Adrenal gland (tissue), 12 donors: ENCODE measurements around the gene PRKAA2. TPM values are rescaled to one million over a fixed set of nuclear protein-coding genes. Genes with fewer than 3 reads are reported as not detected.

Source experiments
- DNase-seq, 7 donors: peaks; one replicate each; pipeline ENCODE4 v3.0.0-alpha.2; 2019 to 2020
- H3K27ac ChIP-seq, 5 donors: fragments of 200-600 bp; sonication (generic) in 4 of 5; 1 replicate in 3 of 5; 2 replicates in 2 of 5; pipeline versions ENCODE4 v1.5.1 to v1.8.0; 2016 to 2020; ENCODE audit warnings: mild to moderate bottlenecking in 1 of 5
- H3K27me3 ChIP-seq: fragments of 200-600 bp; 2 replicates; pipeline ENCODE4 v1.8.0; 2021
- H3K36me3 ChIP-seq, 2 donors: fragments of 200-600 bp; replicated peaks in 1 of 2; 1 replicate in 1 of 2; 2 replicates in 1 of 2; pipeline versions ENCODE4 v1.5.1 to v1.8.0; 2018 to 2022
- H3K4me1 ChIP-seq, 2 donors: fragments of 200-600 bp; replicated peaks in 1 of 2; 1 replicate in 1 of 2; 2 replicates in 1 of 2; pipeline versions ENCODE4 v1.5.1 to v1.8.0; 2018 to 2021
- H3K4me3 ChIP-seq, 4 donors: fragments of 200-600 bp; sonication (generic) in 3 of 4; one replicate each; pipeline ENCODE4 v1.5.1; 2016 to 2018
- H3K9me3 ChIP-seq, 3 donors: fragments of 200-600 bp; sonication (generic) in 1 of 3; replicated peaks in 1 of 3; 1 replicate in 2 of 3; 2 replicates in 1 of 3; pipeline versions ENCODE4 v1.5.1 to v1.8.0; 2016 to 2021
- CTCF ChIP-seq, 6 experiments: fragments of 450-650 bp in 4 of 6; fragments of 200-600 bp in 2 of 6; sonication (generic) in 1 of 6; IDR thresholded peaks; 1 replicate in 5 of 6; 2 replicates in 1 of 6; pipeline versions ENCODE4 v1.5.1 to v1.8.0; 2016 to 2021; ENCODE audit warnings: antibody characterized with exemption in 6 of 6, mild to moderate bottlenecking in 2 of 6, moderate library complexity in 1 of 6
- POLR2A ChIP-seq, 2 donors: fragments of 450-650 bp; IDR thresholded peaks; one replicate each; pipeline ENCODE4 v1.6.1; 2017; ENCODE audit warnings: antibody characterized with exemption in 2 of 2, mild to moderate bottlenecking in 2 of 2, moderate library complexity in 1 of 2
- WGBS, 4 donors: extraction: QIAGEN DNeasy Blood & Tissue Kit in 2 of 4; methylation state at CpG; one replicate each; pipeline versions ENCODE4 v1.1.5 to v1.1.7; 2013 to 2017; 5-methylcytosine and 5-hydroxymethylcytosine counted together
- intact Hi-C, 2 donors: fragments of 100-400 bp; cut with DNase I; formaldehyde crosslinking; loops; one replicate each; pipeline versions ENCODE4 v1.14.1 to v1.15.0; 2022 to 2023
- polyA plus RNA-seq, 3 donors: library from polyadenylated mRNA; stranded (reverse); fragments of 200-250 nt in 2 of 3; fragments of 350-450 nt in 1 of 3; fragmentation: Illumina TruSeq in 1 of 3; extraction: RNeasy Lipid Tissue Mini Kit (QIAGEN cat#74804) in 1 of 3; gene quantifications; one replicate each; pipeline ENCODE4 v1.2.3, GENCODE V29; 2013 to 2014
- total RNA-seq, 9 donors: library from RNA; depleted of rRNA in 4 of 9; stranded (reverse); fragments of >200 nt in 4 of 9; fragments of 120-200 nt in 1 of 9; fragmentation: NEBNext Ultra II Directional in 1 of 9; extraction: Animal tissue kit (Norgen Biotek cat#: 25700) in 1 of 9; gene quantifications; one replicate each; pipeline versions ENCODE4 v1.1.0 to v1.2.4, GENCODE V29; 2013 to 2023
- donor health status: healthy with polysubstance abuse.
- donor health status: Bipolar disorder and iron deficiency.
- donor health status: DM: yes; HTN: yes; CAD: no.
- donor health status: DM: no; HTN: no; CAD: no.
- donor health status: DM: no; HTN: no; CAD: no.
- donor health status: DM: yes; HTN: yes; CAD: no.

PRKAA2 gene
- total and polyA plus RNA-seq, 12 donors, result 0.74 to 7.6 (median 1.3) TPM

GRCh38 chr1:56655991-56656613 is 11.0 kb downstream of the PRKAA2 start:
- Histone ChIP-seq H3K36me3 (no peaks in the 10 kb centered on the region), H3K9me3 (no peaks in the 10 kb centered on the region), H3K4me3 (no peak overlapping the region), H3K27me3 (no peaks in the 10 kb centered on the region), H3K27ac (no peak overlapping the region), H3K4me1 (no peaks in the 10 kb centered on the region)
- no peak for DNase-seq
- intact Hi-C loops, result no loop called here
- TF ChIP-seq POLR2A (IDR thresholded peaks at IDR 0.05) (no peak), CTCF (IDR thresholded peaks at IDR 0.05) (no peak)
- WGBS, 4 donors, result 71 to 94% (median 89%) methylated on average over 1 of the region's 1 CpG

- H3K4me3 ChIP-seq, result no peak overlapping the region
- TF ChIP-seq CTCF (IDR thresholded peaks at IDR 0.05) (no peak), POLR2A (IDR thresholded peaks at IDR 0.05) (no peak)
- H3K4me1 ChIP-seq, result no peaks in the 10 kb centered on the region
- no peaks in the 10 kb centered on the region for H3K27me3 ChIP-seq
- WGBS, 4 donors, result 78 to 82% (median 80%) methylated on average over 4 of the region's 4 CpGs
- no peak for DNase-seq
- intact Hi-C loops, result no loop called here
- H3K36me3 ChIP-seq, result no peaks in the 10 kb centered on the region
- no peak overlapping the region for H3K27ac ChIP-seq
- no peaks in the 10 kb centered on the region for H3K9me3 ChIP-seq
Observed at GRCh38 chr1:56658254-56658653, 13.1 kb downstream of the PRKAA2 start.

GRCh38 chr1:56660293-56660692 is 15.2 kb downstream of the PRKAA2 start:
- Histone ChIP-seq H3K27me3 (no peaks in the 10 kb centered on the region), H3K4me3 (no peak overlapping the region), H3K9me3 (no peaks in the 10 kb centered on the region), H3K27ac (no peak overlapping the region), H3K36me3 (no peaks in the 10 kb centered on the region), H3K4me1 (no peaks in the 10 kb centered on the region)
- no peak for TF ChIP-seq CTCF (IDR thresholded peaks at IDR 0.05)
- no peak for TF ChIP-seq POLR2A (IDR thresholded peaks at IDR 0.05)
- intact Hi-C loops, result no loop called here
- WGBS, 4 donors, result 73 to 90% (median 80%) methylated on average over 1 of the region's 1 CpG
- DNase-seq, result no peak

GRCh38 chr1:56663846-56664245 is 18.7 kb downstream of the PRKAA2 start:
- WGBS, 4 donors, result 79 to 91% (median 88%) methylated on average over 3 of the region's 3 CpGs
- Histone ChIP-seq H3K27ac (no peak overlapping the region), H3K27me3 (no peaks in the 10 kb centered on the region), H3K9me3 (no peaks in the 10 kb centered on the region), H3K4me3 (no peak overlapping the region), H3K36me3 (no peaks in the 10 kb centered on the region), H3K4me1 (no peaks in the 10 kb centered on the region)
- no peak for DNase-seq
- intact Hi-C loops, result no loop called here
- TF ChIP-seq CTCF (IDR thresholded peaks at IDR 0.05) (no peak), POLR2A (IDR thresholded peaks at IDR 0.05) (no peak)
